ENCODE results near the gene TLN1. TPM values are rescaled to one million over a fixed set of nuclear protein-coding genes. Genes with fewer than 3 reads are reported as not detected.

Gene TLN1
- total and polyA plus RNA-seq, 10 of the 15 experiments (the other 5 are each of a cell fraction or from before 2014, with no cell fraction given) = 11.6 to 305 (median 71.9) TPM

- peaks cover 71% of the 10 kb centered on the region for H3K79me2 ChIP-seq (ENCODE audit: control insufficient read depth, insufficient read depth, low read length)
- TF ChIP-seq YBX1 (IDR thresholded peaks at IDR 0.05) (no peak), SMC3 (IDR thresholded peaks at IDR 0.05; ENCODE audit: borderline replicate concordance, low read length) (no peak), MYC (IDR thresholded peaks at IDR 0.05; ENCODE audit: insufficient read depth, insufficient read length, insufficient replicate concordance, low read length, severe bottlenecking) (no peak), SP1 (IDR thresholded peaks at IDR 0.05; ENCODE audit: low read depth, low read length) (peak; percentile 77), IKZF2 (IDR thresholded peaks at IDR 0.05) (peak; percentile 29 to 48; a peak in 2 of 4 replicates), ZNF217 (IDR thresholded peaks at IDR 0.05) (no peak), POLR2AphosphoS5 (IDR thresholded peaks at IDR 0.05; ENCODE audit: low read length) (peak; percentile 96), TCF12 (IDR thresholded peaks at IDR 0.05; ENCODE audit: low read depth, low read length) (no peak), HCFC1 (IDR thresholded peaks at IDR 0.05; ENCODE audit: low read length) (no peak), CBFB (IDR thresholded peaks at IDR 0.05; ENCODE audit: low read depth) (peak; percentile 78), CTCF (IDR thresholded peaks at IDR 0.05 in 2 of 3, conservative IDR thresholded peaks at IDR 0.05 in 1 of 3; ENCODE audit: control insufficient read depth in 2 of 3, extremely low read depth in 1 of 3, insufficient read depth in 1 of 3, low read depth in 3 of 3, low read length in 3 of 3) (no peak), BRCA1 (IDR thresholded peaks at IDR 0.05; ENCODE audit: low read depth, low read length) (no peak)
- TF ChIP-seq, protein P1, sequence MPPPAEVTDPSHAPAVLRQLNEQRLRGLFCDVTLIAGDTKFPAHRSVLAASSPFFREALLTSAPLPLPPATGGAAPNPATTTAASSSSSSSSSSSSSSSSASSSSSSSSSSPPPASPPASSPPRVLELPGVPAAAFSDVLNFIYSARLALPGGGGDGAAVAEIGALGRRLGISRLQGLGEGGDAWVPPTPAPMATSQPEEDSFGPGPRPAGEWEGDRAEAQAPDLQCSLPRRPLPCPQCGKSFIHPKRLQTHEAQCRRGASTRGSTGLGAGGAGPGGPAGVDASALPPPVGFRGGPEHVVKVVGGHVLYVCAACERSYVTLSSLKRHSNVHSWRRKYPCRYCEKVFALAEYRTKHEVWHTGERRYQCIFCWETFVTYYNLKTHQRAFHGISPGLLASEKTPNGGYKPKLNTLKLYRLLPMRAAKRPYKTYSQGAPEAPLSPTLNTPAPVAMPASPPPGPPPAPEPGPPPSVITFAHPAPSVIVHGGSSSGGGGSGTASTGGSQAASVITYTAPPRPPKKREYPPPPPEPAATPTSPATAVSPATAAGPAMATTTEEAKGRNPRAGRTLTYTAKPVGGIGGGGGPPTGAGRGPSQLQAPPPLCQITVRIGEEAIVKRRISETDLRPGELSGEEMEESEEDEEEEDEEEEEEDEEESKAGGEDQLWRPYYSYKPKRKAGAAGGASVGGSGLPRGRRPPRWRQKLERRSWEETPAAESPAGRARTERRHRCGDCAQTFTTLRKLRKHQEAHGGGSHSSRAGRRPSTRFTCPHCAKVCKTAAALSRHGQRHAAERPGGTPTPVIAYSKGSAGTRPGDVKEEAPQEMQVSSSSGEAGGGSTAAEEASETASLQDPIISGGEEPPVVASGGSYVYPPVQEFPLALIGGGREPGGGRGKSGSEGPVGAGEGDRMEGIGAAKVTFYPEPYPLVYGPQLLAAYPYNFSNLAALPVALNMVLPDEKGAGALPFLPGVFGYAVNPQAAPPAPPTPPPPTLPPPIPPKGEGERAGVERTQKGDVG (CRISPR knock-in tag; IDR thresholded peaks at IDR 0.05) = no peak
- TF ChIP-seq, protein P2, sequence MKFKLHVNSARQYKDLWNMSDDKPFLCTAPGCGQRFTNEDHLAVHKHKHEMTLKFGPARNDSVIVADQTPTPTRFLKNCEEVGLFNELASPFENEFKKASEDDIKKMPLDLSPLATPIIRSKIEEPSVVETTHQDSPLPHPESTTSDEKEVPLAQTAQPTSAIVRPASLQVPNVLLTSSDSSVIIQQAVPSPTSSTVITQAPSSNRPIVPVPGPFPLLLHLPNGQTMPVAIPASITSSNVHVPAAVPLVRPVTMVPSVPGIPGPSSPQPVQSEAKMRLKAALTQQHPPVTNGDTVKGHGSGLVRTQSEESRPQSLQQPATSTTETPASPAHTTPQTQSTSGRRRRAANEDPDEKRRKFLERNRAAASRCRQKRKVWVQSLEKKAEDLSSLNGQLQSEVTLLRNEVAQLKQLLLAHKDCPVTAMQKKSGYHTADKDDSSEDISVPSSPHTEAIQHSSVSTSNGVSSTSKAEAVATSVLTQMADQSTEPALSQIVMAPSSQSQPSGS (IDR thresholded peaks at IDR 0.05; ENCODE audit: low read length) = no peak
These were observed 3.7 kb downstream of the TLN1 start for GRCh38 chr9:35728041-35728971.

More at GRCh38 chr9:35728041-35728971, 3.7 kb downstream of the TLN1 start:
- Histone ChIP-seq H3K9me3 (replicated peaks; ENCODE audit: control insufficient read depth, insufficient read depth, low read length) (no peaks in the 10 kb centered on the region), H3K36me3 (ENCODE audit: control insufficient read depth in 2 of 2, insufficient read depth in 2 of 2, low read length in 1 of 2) (peaks cover 18 to 21% of the 10 kb centered on the region in 2 experiments), H3K4me1 (ENCODE audit: control insufficient read depth, insufficient read depth, low read length) (peaks cover 23% of the 10 kb centered on the region), H3K4me3 (peak overlapping the region; percentile 93), H4K20me1 (ENCODE audit: control insufficient read depth, insufficient read depth) (no peaks in the 10 kb centered on the region), H3K27ac (ENCODE audit: control insufficient read depth, insufficient read depth) (peak overlapping the region; percentile 92), H2AFZ (ENCODE audit: control insufficient read depth, low read depth, low read length) (no peak overlapping the region), H3K4me2 (ENCODE audit: control insufficient read depth, insufficient read depth) (peak overlapping the region; percentile 99), H3K27me3 (replicated peaks in 1 of 2; ENCODE audit: control insufficient read depth in 2 of 2, insufficient read depth in 2 of 2, low read length in 1 of 2) (no peaks in the 10 kb centered on the region), H3K9ac (ENCODE audit: control insufficient read depth, insufficient read depth, low read length) (peak overlapping the region; percentile 90)
- 1% methylated on average over 10 of the region's 10 CpGs for WGBS (ENCODE audit: insufficient coverage, insufficient replicate concordance, low lambda C conversion rate, missing lambda C conversion rate)
- ATAC-seq (peak; percentile 41), FAIRE-seq (peak; percentile 54), DNase-seq (ENCODE audit: low read depth, low spot score) (no peak)
- RAD21 ChIA-PET (ENCODE audit: unreplicated experiment) = interaction anchor here (0.6 to 8.6 kb wide), 24 partner anchors 8 to 614 kb away, joined by 3 to 133 read pairs (median 4); partner anchors contain the start of genes ARHGEF39, ATOSB, CCDC107 and CD72
- SMC1A ChIA-PET (ENCODE audit: uncharacterized antibody, unreplicated experiment) = interaction anchor here (0.6 to 8.0 kb wide), 28 partner anchors 8 to 154 kb away, joined by 3 to 145 read pairs (median 6); partner anchors contain the start of genes ARHGEF39, CCDC107, GBA2 and HINT2
- BruUV-seq (replicated peaks) = no TSS peak
- CTCF ChIA-PET = interaction anchor here (0.6 to 9.5 kb wide), 32 partner anchors 8 to 154 kb away, joined by 3 to 183 read pairs (median 8); partner anchors contain the start of genes ARHGEF39, CCDC107, GBA2 and HINT2
- intact Hi-C loops (cut with micrococcal nuclease; ENCODE audit: unreplicated experiment) (loop anchor here (2.0 to 10.0 kb wide), 2 partner anchors 70 to 654 kb away; partner anchors contain the start of genes CCDC107, FANCG, RMRP and VCP), in situ Hi-C loops (cut with MboI) (loop anchor here (5.0 kb wide), 1 partner anchor 121 kb away; the partner anchor contains the start of gene TESK1)
- POLR2A ChIA-PET = interaction anchor here (0.7 to 8.1 kb wide), 20 partner anchors 9 to 614 kb away, joined by 3 to 163 read pairs (median 6); partner anchors contain the start of genes ARHGEF39, CCDC107, GBA2 and HINT2
